HL-60/S4 treated with retinoic acid at 250 ng/mL for 4 days and 3 days (cell line): ENCODE data around the gene GPR107.

Source experiments
- in situ Hi-C: fragments of 300-500 bp; cut with MboI; formaldehyde crosslinking; loops from 2 replicates; pipeline ENCODE4 v1.7.0; 2022; ENCODE audit warnings: low sequenced_read_pairs

The GPR107 gene

GRCh38 chr9:130107234-130107861, 53.6 kb downstream of the GPR107 start:
- in situ Hi-C loops = loop anchor here (25.0 kb wide), 1 partner anchor 580 kb away; the partner anchor contains the start of gene EXOSC2

- in situ Hi-C loops = loop anchor here (25.0 kb wide), 1 partner anchor 579 kb away; the partner anchor contains the start of gene EXOSC2
Measured at GRCh38 chr9:130107955-130108354, 54.2 kb downstream of the GPR107 start.

GRCh38 chr9:130110166-130110565, 56.5 kb downstream of the GPR107 start:
- in situ Hi-C loops = loop anchor here (10.0 to 25.0 kb wide), 3 partner anchors 115 to 577 kb away; partner anchors contain the start of gene EXOSC2

GRCh38 chr9:130110596-130111021, 56.9 kb downstream of the GPR107 start:
- in situ Hi-C loops = loop anchor here (10.0 to 25.0 kb wide), 3 partner anchors 114 to 577 kb away; partner anchors contain the start of gene EXOSC2

- in situ Hi-C loops = loop anchor here (10.0 to 25.0 kb wide), 3 partner anchors 113 to 575 kb away; partner anchors contain the start of gene EXOSC2
Measured at GRCh38 chr9:130111786-130112537, 58.3 kb downstream of the GPR107 start.

GRCh38 chr9:130112538-130113151, 58.9 kb downstream of the GPR107 start:
- in situ Hi-C loops = loop anchor here (10.0 to 25.0 kb wide), 3 partner anchors 112 to 575 kb away; partner anchors contain the start of gene EXOSC2

GRCh38 chr9:130114741-130115140, 61.0 kb downstream of the GPR107 start:
- in situ Hi-C loops = loop anchor here (10.0 to 25.0 kb wide), 3 partner anchors 110 to 573 kb away; partner anchors contain the start of gene EXOSC2

GRCh38 chr9:130116346-130116745, 62.6 kb downstream of the GPR107 start:
- in situ Hi-C loops = loop anchor here (10.0 to 25.0 kb wide), 3 partner anchors 108 to 571 kb away; partner anchors contain the start of gene EXOSC2

- in situ Hi-C loops = loop anchor here (10.0 to 25.0 kb wide), 3 partner anchors 107 to 570 kb away; partner anchors contain the start of gene EXOSC2
Measured at GRCh38 chr9:130117376-130117775, 63.7 kb downstream of the GPR107 start.

GRCh38 chr9:130117816-130118632, 64.3 kb downstream of the GPR107 start:
- in situ Hi-C loops = loop anchor here (10.0 to 25.0 kb wide), 3 partner anchors 107 to 569 kb away; partner anchors contain the start of gene EXOSC2

GRCh38 chr9:130118841-130119518, 65.3 kb downstream of the GPR107 start:
- in situ Hi-C loops = loop anchor here (10.0 to 25.0 kb wide), 3 partner anchors 106 to 568 kb away; partner anchors contain the start of gene EXOSC2

- in situ Hi-C loops = loop anchor here (10.0 to 25.0 kb wide), 3 partner anchors 105 to 568 kb away; partner anchors contain the start of gene EXOSC2
Measured at GRCh38 chr9:130119519-130120298, 66.0 kb downstream of the GPR107 start.

- in situ Hi-C loops = loop anchor here (25.0 kb wide), 1 partner anchor 567 kb away; the partner anchor contains the start of gene EXOSC2
Measured at GRCh38 chr9:130120299-130120587, 66.5 kb downstream of the GPR107 start.

- in situ Hi-C loops = loop anchor here (25.0 kb wide), 1 partner anchor 566 kb away; the partner anchor contains the start of gene EXOSC2
Measured at GRCh38 chr9:130120832-130121231, 67.1 kb downstream of the GPR107 start.

- in situ Hi-C loops = loop anchor here (25.0 kb wide), 1 partner anchor 565 kb away; the partner anchor contains the start of gene EXOSC2
Measured at GRCh38 chr9:130122456-130122855, 68.8 kb downstream of the GPR107 start.

GRCh38 chr9:130124085-130124860, 70.6 kb downstream of the GPR107 start:
- in situ Hi-C loops = loop anchor here (25.0 kb wide), 1 partner anchor 563 kb away; the partner anchor contains the start of gene EXOSC2

- in situ Hi-C loops = no loop called here
Measured at GRCh38 chr9:130126721-130127433, 73.2 kb downstream of the GPR107 start.
